HG03066 (cell line): ENCODE results near the gene FSIP2.

Source experiments
- ATAC-seq: cut with Tn5 transposase; IDR thresholded peaks from one replicate; pipeline ENCODE4 v1.9.1; 2021; ENCODE audit warnings: low read depth; ENCODE audit not compliant: unreplicated experiment

The FSIP2 gene

GRCh38 chr2:185880396-185880795 is 141.8 kb downstream of the FSIP2 start:
- ATAC-seq, result no peak
